GM21360 (cell line): ENCODE results near the gene RFX6.

Experiments used
- ATAC-seq: cut with Tn5 transposase; IDR thresholded peaks from one replicate; pipeline ENCODE4 v1.9.1; 2021; ENCODE audit warnings: mild to moderate bottlenecking, moderate library complexity; ENCODE audit not compliant: unreplicated experiment

The RFX6 gene

DNA sequence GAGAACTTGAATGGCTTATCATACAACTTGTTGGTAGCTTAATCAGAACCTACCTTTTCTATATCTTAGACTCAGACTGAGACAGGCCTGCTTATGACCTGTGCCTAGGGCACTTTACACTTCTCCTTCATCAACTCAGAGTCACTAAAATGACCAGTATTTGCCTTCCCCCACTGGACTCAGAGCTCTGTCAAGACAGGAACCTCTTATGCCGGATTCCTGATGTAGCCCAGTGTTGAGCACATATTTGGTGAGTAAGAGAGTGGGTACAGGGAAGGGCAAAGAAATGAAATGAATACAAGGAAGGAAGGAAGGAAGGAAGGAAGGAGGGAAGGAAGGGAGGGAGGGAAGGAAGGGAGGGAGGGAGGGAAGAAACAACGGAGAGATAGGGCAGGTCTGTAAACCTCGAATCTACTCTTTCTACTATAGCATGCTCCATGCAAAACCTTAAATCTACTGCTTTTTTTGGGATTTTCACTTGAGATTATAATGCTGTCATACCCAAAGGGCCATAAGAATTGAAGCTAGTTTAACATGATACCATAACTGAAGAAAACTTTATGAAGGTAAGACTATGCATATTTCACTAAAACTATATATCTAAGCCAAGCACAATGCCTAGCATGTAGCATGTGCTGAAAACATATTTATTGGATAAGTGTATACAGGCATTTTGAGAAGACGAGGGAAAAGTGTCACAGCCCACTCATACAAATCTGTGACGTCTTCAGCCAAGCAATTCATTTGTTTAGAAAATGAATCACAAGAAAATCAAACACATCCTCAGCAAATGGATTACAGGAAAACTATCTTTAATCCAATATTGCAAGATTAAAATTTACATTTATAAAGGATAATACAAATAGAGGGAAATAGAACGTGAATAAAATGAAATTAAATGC lies 89.9 kb downstream of the RFX6 start:
- no peak for ATAC-seq

DNA sequence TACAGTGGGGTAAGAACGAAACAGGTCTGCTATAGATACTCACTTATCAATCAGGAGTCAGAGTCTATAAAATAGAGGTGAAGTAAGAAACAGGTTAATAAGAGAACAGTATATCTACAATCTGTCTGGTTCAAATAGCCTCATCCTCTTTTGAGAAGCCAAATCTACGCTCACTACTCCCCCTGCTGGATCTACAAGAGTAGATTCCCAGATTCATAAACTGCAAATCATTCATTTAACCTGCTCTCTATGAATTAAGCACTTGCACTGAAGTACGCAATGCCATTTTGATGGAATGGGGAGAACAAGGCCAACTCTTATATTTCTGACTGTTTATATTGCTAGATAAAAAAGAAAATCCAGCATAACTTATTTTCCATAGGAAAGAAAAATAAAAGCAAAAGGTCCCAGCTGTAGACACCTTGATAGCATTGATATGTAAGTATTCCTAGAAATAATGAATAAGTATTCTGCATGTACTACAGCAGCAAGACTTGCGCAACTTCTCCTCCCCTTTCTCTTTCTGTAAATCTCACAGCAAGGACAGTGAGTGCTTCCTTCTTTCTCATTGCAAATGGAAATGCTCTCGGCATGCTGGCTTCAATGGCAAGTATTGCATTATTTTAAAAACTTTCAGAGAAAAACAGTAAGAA lies 92.3 kb downstream of the RFX6 start:
- peak; percentile 84 for ATAC-seq

DNA sequence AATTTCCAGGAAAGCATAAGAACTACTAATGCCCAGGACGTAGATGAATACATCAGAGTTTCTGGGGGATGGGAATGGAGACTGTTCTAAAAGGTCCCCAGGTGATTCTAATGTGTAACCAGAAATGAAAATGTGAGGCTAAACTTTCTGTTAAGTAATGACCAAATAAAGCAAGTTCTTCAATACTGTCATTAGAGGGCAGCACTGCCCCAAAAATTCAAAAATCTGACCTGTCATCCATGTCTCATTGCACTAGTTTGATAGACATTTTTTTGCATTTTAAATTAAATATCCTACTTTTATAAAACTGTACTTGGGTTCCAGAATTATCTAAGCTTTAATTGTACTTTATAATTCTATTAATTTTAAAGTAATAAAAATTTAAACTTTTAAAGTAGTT lies 94.9 kb downstream of the RFX6 start:
- ATAC-seq = peak; percentile 74

DNA sequence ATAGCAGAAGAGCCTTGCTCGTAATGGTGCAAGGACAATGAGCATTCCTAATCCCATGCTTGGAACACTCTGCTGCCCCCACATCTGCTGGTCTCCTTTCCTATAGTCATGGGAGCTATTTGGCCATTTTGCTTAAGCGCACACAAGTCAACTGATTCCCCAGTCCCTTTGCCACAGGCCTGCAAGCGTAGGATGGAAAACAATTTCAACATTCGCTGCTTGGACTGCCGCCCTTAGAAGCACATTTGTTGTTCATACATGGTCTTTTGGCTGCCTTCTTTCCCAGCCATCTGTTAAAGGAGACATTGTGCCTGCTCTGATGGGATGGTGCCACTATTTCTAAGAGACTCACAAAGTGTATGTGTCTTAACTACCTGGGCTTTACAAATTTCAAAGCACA lies 96.9 kb downstream of the RFX6 start:
- ATAC-seq = no peak

DNA sequence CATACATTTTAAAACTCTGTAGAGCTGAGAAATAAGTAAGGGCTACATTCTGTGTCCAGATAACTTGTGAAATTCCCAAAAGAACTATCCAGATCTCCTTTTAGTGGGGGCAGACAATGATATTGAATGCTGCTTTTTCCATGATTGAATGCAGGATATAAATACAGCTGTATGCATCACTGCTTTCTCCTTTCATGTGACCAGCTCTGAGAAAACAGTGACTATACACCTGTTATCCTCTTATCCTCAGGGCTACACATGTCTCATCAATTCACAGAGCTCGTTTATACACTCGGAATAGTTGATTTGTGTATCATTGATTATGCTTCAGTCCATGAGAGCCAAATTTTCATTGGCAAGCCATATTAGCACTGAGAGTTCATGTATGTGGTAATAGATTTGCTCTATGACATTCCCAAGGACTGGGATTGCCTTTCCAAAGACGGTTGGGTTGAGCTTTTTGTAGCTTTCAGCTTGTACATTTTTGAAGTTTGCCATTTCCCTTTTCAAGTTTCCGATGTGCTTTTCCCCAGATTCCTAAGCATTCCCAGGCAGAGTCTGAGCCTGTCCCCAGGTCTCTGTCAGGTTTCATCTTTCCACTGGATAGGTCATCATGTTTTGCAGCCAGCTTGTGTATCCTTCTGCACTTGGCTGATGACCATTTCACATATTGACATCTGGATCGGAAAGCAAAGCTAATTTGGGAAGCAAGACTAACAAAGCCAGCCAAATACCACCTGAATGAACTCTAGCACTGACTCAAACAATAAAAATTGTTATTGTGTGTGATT lies 97.7 kb downstream of the RFX6 start:
- no peak for ATAC-seq

DNA sequence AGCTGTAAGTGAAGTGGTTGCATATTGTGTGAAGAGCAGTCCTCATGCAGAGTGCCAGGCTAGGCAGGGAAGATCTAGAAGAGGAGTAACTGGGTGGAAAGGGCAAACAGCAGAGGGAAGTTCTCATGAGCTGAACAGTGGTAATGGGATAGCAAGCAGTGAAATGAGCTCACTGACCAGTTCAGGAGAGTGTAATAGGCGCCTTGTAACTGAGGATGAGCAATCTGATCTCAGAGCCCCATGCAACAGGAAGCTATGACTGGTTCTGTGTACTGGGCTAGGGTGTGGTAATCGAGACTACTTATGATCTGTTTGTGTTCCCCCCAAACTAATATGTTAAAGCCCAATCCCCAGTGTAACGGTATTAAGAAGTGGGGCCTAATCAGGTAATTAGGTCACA lies 98.6 kb downstream of the RFX6 start:
- ATAC-seq = no peak

DNA sequence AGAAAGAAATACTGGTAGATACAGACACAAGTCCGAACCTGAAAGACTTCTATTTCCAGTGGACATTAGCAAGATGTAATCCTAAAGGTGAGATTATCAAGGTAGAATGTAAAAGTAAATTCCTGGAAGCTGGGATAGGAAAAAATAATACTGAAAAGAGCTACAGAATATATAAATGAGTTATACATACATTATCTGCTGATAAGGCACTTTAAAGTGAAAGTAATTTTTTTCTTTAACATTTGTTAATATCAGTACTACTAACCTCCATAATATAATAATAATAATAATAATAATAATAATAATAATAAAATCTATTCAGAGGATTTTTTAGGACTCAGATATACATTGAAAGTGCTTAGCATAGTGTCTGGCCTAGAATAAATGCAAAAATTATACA lies 102.5 kb downstream of the RFX6 start:
- no peak for ATAC-seq
